Measurements from ENCODE around the gene PPIH. TPM values are rescaled to one million over a fixed set of nuclear protein-coding genes. Genes with fewer than 3 reads are reported as not detected.

PPIH gene
- total and polyA plus RNA-seq, 3 donors from 2014 or later: 38.7 to 40.0 (median 39.6) TPM

DNA sequence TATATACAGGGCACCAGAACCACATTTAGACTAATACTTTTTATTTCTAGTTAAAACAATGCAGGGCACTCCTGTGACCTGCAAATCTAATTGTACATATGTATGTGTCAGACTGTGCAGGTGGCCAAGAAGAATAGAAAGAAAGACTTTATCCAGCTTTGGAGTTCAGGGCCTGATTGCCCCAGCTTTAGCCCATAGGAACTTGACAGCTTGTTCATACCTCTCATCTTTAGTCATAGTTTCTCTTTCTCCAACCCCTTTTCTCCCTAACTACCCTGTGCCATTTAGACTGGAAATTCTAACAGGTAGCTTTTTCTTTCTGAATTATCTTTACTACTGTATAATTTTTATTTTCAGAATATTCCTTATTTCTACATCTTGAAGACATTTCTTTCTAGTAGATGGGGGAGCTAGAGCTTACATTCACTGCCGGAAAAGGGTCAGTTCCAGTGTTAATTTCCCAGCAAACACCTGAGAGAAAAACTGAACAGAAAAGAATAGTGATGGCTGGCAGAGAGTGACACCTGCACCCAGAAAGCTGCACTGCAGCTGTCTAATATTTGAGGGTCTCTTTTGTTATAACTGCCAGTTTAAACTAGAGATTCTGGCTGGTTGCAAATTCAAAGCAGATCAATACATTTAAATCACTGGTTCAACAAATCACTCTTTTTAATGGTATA, 32.4 kb downstream of the PPIH start:
- 82 to 86% methylated on average over 1 of the region's 1 CpG for WGBS, 2 donors
- no peak overlapping the region for H3K4me3 ChIP-seq
- no peak for DNase-seq
- intact Hi-C loops (cut with DNase I; ENCODE audit: low total_unique reads): no loop called here
- H3K9me3 ChIP-seq: no peaks in the 10 kb centered on the region
- H3K27me3 ChIP-seq: no peaks in the 10 kb centered on the region
- TF ChIP-seq, protein P1, sequence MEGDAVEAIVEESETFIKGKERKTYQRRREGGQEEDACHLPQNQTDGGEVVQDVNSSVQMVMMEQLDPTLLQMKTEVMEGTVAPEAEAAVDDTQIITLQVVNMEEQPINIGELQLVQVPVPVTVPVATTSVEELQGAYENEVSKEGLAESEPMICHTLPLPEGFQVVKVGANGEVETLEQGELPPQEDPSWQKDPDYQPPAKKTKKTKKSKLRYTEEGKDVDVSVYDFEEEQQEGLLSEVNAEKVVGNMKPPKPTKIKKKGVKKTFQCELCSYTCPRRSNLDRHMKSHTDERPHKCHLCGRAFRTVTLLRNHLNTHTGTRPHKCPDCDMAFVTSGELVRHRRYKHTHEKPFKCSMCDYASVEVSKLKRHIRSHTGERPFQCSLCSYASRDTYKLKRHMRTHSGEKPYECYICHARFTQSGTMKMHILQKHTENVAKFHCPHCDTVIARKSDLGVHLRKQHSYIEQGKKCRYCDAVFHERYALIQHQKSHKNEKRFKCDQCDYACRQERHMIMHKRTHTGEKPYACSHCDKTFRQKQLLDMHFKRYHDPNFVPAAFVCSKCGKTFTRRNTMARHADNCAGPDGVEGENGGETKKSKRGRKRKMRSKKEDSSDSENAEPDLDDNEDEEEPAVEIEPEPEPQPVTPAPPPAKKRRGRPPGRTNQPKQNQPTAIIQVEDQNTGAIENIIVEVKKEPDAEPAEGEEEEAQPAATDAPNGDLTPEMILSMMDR (IDR thresholded peaks at IDR 0.05): no peak
- no peak for TF ChIP-seq POLR2A (IDR thresholded peaks at IDR 0.05)
- peaks cover 8% of the 10 kb centered on the region for H3K4me1 ChIP-seq
- H3K27ac ChIP-seq: no peak overlapping the region
- H3K36me3 ChIP-seq (ENCODE audit: low read depth, missing control alignments): no peaks in the 10 kb centered on the region

DNA sequence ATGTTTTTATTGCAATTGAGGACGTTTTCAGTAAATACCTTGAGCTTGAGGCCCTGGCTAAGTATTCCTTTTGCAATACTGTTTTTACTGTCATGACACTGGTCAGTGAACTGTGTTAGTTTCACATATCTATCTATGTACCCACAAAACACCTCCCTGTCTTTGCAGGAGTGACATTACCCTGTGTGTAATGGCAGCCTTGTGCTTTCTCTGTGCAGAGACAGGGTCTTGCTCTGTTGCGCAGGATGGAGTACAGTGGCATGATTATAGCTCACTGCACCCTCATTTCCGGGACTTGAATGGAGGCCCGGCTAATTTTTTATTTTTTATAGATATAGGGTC, 32.9 kb downstream of the PPIH start:
- Histone ChIP-seq H3K4me3 (no peak overlapping the region), H3K27ac (no peak overlapping the region), H3K9me3 (no peaks in the 10 kb centered on the region), H3K36me3 (ENCODE audit: low read depth, missing control alignments) (no peaks in the 10 kb centered on the region), H3K4me1 (peaks cover 3% of the 10 kb centered on the region), H3K27me3 (no peaks in the 10 kb centered on the region)
- WGBS, 2 donors: 71 to 79% methylated on average over 4 of the region's 4 CpGs
- intact Hi-C loops (cut with DNase I; ENCODE audit: low total_unique reads): no loop called here
- DNase-seq: no peak
- no peak for TF ChIP-seq POLR2A (IDR thresholded peaks at IDR 0.05)
- TF ChIP-seq, protein P1 (IDR thresholded peaks at IDR 0.05): no peak

GRCh38 chr1:42692461-42692860, 34.2 kb downstream of the PPIH start:
- TF ChIP-seq, protein P1 (IDR thresholded peaks at IDR 0.05): no peak
- TF ChIP-seq POLR2A (IDR thresholded peaks at IDR 0.05): no peak
- H3K4me1 ChIP-seq: no peaks in the 10 kb centered on the region
- H3K27me3 ChIP-seq: no peaks in the 10 kb centered on the region
- H3K9me3 ChIP-seq: no peaks in the 10 kb centered on the region
- H3K36me3 ChIP-seq (ENCODE audit: low read depth, missing control alignments): no peaks in the 10 kb centered on the region
- no peak overlapping the region for H3K27ac ChIP-seq
- intact Hi-C loops (cut with DNase I; ENCODE audit: low total_unique reads): no loop called here
- DNase-seq: no peak
- no peak overlapping the region for H3K4me3 ChIP-seq
- 60 to 80% methylated on average over 5 of the region's 5 CpGs for WGBS, 2 donors

DNA sequence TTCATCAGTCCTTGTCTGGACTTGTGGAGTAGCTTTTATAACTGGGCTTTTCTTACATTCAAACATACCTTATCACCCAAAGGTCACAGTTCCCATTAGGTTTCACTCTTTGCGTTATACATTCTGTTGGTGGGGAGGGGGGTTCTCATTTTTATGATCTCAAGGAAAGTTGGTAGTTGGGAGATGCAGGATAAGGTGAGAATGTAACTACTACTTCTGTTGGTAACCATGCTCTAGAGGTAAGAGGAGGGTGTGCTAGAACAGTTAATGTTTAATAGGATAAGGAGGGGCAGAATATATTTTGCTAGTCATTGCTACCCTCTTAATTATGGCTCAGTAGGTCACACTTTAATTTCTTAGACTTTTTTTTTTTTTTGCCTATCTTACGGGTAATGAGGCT, 34.7 kb downstream of the PPIH start:
- WGBS, 2 donors: 83 to 94% methylated on average over 2 of the region's 2 CpGs
- no peaks in the 10 kb centered on the region for H3K36me3 ChIP-seq (ENCODE audit: low read depth, missing control alignments)
- H3K4me1 ChIP-seq: no peaks in the 10 kb centered on the region
- H3K9me3 ChIP-seq: no peaks in the 10 kb centered on the region
- no peaks in the 10 kb centered on the region for H3K27me3 ChIP-seq
- no peak for DNase-seq
- no peak overlapping the region for H3K4me3 ChIP-seq
- no peak overlapping the region for H3K27ac ChIP-seq
- intact Hi-C loops (cut with DNase I; ENCODE audit: low total_unique reads): no loop called here
- TF ChIP-seq, protein P1 (IDR thresholded peaks at IDR 0.05): no peak
- no peak for TF ChIP-seq POLR2A (IDR thresholded peaks at IDR 0.05)
